Activated CD8-positive, alpha-beta memory T cell treated with anti-CD3 and anti-CD28 coated beads, Interleukin-2, amount 50 U/mL, for 4 hours (primary cell): ENCODE results near the gene PTRH2.

Experiments used
- DNase-seq: peaks from one replicate; pipeline ENCODE4 v3.0.0-alpha.2; 2020

The PTRH2 gene

GRCh38 chr17:59716427-59716826 lies 9.2 kb upstream of the PTRH2 start:
- no peak for DNase-seq

- no peak for DNase-seq
Measured at GRCh38 chr17:59714255-59714654, 7.0 kb upstream of the PTRH2 start.

- no peak for DNase-seq
Measured at GRCh38 chr17:59712862-59713261, 5.6 kb upstream of the PTRH2 start.

- DNase-seq, result no peak
Measured at GRCh38 chr17:59711936-59712335, 4.7 kb upstream of the PTRH2 start.

- no peak for DNase-seq
Measured at GRCh38 chr17:59707971-59708430, 771 bp upstream of the PTRH2 start.

GRCh38 chr17:59702304-59702703 lies 4.9 kb downstream of the PTRH2 start:
- no peak for DNase-seq

GRCh38 chr17:59699786-59700185 lies 7.4 kb downstream of the PTRH2 start:
- DNase-seq, result no peak

- DNase-seq, result no peak
Measured at GRCh38 chr17:59699218-59699617, 8.0 kb downstream of the PTRH2 start.

- DNase-seq, result no peak
Measured at GRCh38 chr17:59698143-59698542, 9.1 kb downstream of the PTRH2 start.

- DNase-seq, result no peak
Measured at GRCh38 chr17:59696682-59697277, 10.4 kb downstream of the PTRH2 start.

- no peak for DNase-seq
Measured at GRCh38 chr17:59695945-59696681, 11.1 kb downstream of the PTRH2 start.

GRCh38 chr17:59694344-59694743 lies 12.9 kb downstream of the PTRH2 start:
- DNase-seq, result no peak

- no peak for DNase-seq
Measured at GRCh38 chr17:59693582-59693981, 13.6 kb downstream of the PTRH2 start.

GRCh38 chr17:59688496-59688895 lies 18.7 kb downstream of the PTRH2 start:
- no peak for DNase-seq

- no peak for DNase-seq
Measured at GRCh38 chr17:59688008-59688407, 19.2 kb downstream of the PTRH2 start.

- DNase-seq, result no peak
Measured at GRCh38 chr17:59684967-59685366, 22.3 kb downstream of the PTRH2 start.

- no peak for DNase-seq
Measured at GRCh38 chr17:59683283-59683682, 23.9 kb downstream of the PTRH2 start.

- DNase-seq, result no peak
Measured at GRCh38 chr17:59680314-59680713, 26.9 kb downstream of the PTRH2 start.

GRCh38 chr17:59678918-59679317 lies 28.3 kb downstream of the PTRH2 start:
- DNase-seq, result no peak

GRCh38 chr17:59676716-59677115 lies 30.5 kb downstream of the PTRH2 start:
- no peak for DNase-seq

- no peak for DNase-seq
Measured at GRCh38 chr17:59675231-59675630, 32.0 kb downstream of the PTRH2 start.

- no peak for DNase-seq
Measured at GRCh38 chr17:59671386-59671785, 35.8 kb downstream of the PTRH2 start.

- no peak for DNase-seq
Measured at GRCh38 chr17:59669944-59670343, 37.3 kb downstream of the PTRH2 start.

- DNase-seq, result no peak
Measured at GRCh38 chr17:59669411-59669810, 37.8 kb downstream of the PTRH2 start.

- no peak for DNase-seq
Measured at GRCh38 chr17:59668816-59669215, 38.4 kb downstream of the PTRH2 start.
